ENCODE data around the gene ADARB1. TPM values are rescaled to one million over a fixed set of nuclear protein-coding genes. Genes with fewer than 3 reads are reported as not detected.

ADARB1 gene
- total RNA-seq, 1 donor from 2014 or later: 5.1 TPM

GRCh38 chr21:45148316-45148990 lies 74.1 kb downstream of the ADARB1 start:
- Histone ChIP-seq H3K4me2 (no peak overlapping the region), H3K4me1 (peaks cover 18% of the 10 kb centered on the region), H3K36me3 (no peaks in the 10 kb centered on the region), H2AFZ (replicated peaks) (no peak overlapping the region), H3K27me3 (no peaks in the 10 kb centered on the region), H3F3A (ENCODE audit: low read depth) (peaks cover 19% of the 10 kb centered on the region), H3K9ac (no peak overlapping the region), H4K20me1 (ENCODE audit: low read depth) (peaks cover 3% of the 10 kb centered on the region), H3K27ac (no peak overlapping the region), H3K4me3 (no peak overlapping the region), H3K79me2 (ENCODE audit: low read depth) (no peaks in the 10 kb centered on the region), H3K9me3 (ENCODE audit: low read depth) (no peaks in the 10 kb centered on the region)
- no peak for DNase-seq (ENCODE audit: low spot score)
- Mint-ChIP-seq H3K4me1 (peaks cover 35% of the 10 kb centered on the region), H3K27me3 (ENCODE audit: insufficient read depth, low read depth) (peaks cover 4% of the 10 kb centered on the region), H3K27ac (no peak overlapping the region), H3K4me3 (no peak overlapping the region), H3K9me3 (no peaks in the 10 kb centered on the region), H3K36me3 (peaks cover 2% of the 10 kb centered on the region)
- TF ChIP-seq CTCF (IDR thresholded peaks at IDR 0.05) (no peak), EZH2phosphoT487 (IDR thresholded peaks at IDR 0.05) (no peak), EZH2 (IDR thresholded peaks at IDR 0.05) (no peak)

- Mint-ChIP-seq H3K36me3 (no peaks in the 10 kb centered on the region), H3K27ac (no peak overlapping the region), H3K9me3 (no peaks in the 10 kb centered on the region), H3K27me3 (ENCODE audit: insufficient read depth, low read depth) (peaks cover 4% of the 10 kb centered on the region), H3K4me1 (peaks cover 38% of the 10 kb centered on the region), H3K4me3 (no peak overlapping the region)
- TF ChIP-seq EZH2 (IDR thresholded peaks at IDR 0.05): no peak
- no peak for TF ChIP-seq EZH2phosphoT487 (IDR thresholded peaks at IDR 0.05)
- TF ChIP-seq CTCF (IDR thresholded peaks at IDR 0.05): no peak
- Histone ChIP-seq H2AFZ (replicated peaks) (no peak overlapping the region), H3K79me2 (ENCODE audit: low read depth) (no peaks in the 10 kb centered on the region), H3K4me1 (peaks cover 18% of the 10 kb centered on the region), H3K4me2 (no peak overlapping the region), H3K27me3 (no peaks in the 10 kb centered on the region), H3K9ac (no peak overlapping the region), H3K9me3 (ENCODE audit: low read depth) (no peaks in the 10 kb centered on the region), H3K27ac (no peak overlapping the region), H3K36me3 (no peaks in the 10 kb centered on the region), H3F3A (ENCODE audit: low read depth) (peaks cover 19% of the 10 kb centered on the region), H4K20me1 (ENCODE audit: low read depth) (peaks cover 3% of the 10 kb centered on the region), H3K4me3 (no peak overlapping the region)
- DNase-seq (ENCODE audit: low spot score): no peak
These were observed 74.6 kb downstream of the ADARB1 start for GRCh38 chr21:45149021-45149420.

- Mint-ChIP-seq H3K27me3 (ENCODE audit: insufficient read depth, low read depth) (peaks cover 6% of the 10 kb centered on the region), H3K36me3 (no peaks in the 10 kb centered on the region), H3K9me3 (no peaks in the 10 kb centered on the region), H3K4me1 (peaks cover 48% of the 10 kb centered on the region), H3K27ac (no peak overlapping the region), H3K4me3 (peak overlapping the region; percentile 42)
- H3K27me3 ChIP-seq: no peaks in the 10 kb centered on the region
- peak; percentile 41 for DNase-seq (ENCODE audit: low spot score)
- H2AFZ ChIP-seq (replicated peaks): no peak overlapping the region
- no peaks in the 10 kb centered on the region for H3K9me3 ChIP-seq (ENCODE audit: low read depth)
- H3K4me2 ChIP-seq: peak overlapping the region; percentile 48
- TF ChIP-seq EZH2 (IDR thresholded peaks at IDR 0.05): no peak
- no peak for TF ChIP-seq EZH2phosphoT487 (IDR thresholded peaks at IDR 0.05)
- TF ChIP-seq CTCF (IDR thresholded peaks at IDR 0.05): no peak
- H3K9ac ChIP-seq: no peak overlapping the region
- peaks cover 3% of the 10 kb centered on the region for H4K20me1 ChIP-seq (ENCODE audit: low read depth)
- H3K36me3 ChIP-seq: no peaks in the 10 kb centered on the region
- peaks cover 19% of the 10 kb centered on the region for H3F3A ChIP-seq (ENCODE audit: low read depth)
- H3K79me2 ChIP-seq (ENCODE audit: low read depth): no peaks in the 10 kb centered on the region
- H3K4me1 ChIP-seq: peaks cover 18% of the 10 kb centered on the region
- H3K4me3 ChIP-seq: no peak overlapping the region
- peak overlapping the region; percentile 25 for H3K27ac ChIP-seq
These were observed 76.3 kb downstream of the ADARB1 start for GRCh38 chr21:45150638-45151131.
